DMS79 treated with DMSO at 0.1 percent for 48 hours (cell line): ENCODE results near the gene WDR35.
"Not testable (repeated sequence)": the region's sequence is repeated elsewhere in the genome, so short reads cannot be mapped to it uniquely, and the experiment has no call there.

Experiments
- DNase-seq: peaks from one replicate; lab custom pipeline; 2025; lab: John Stamatoyannopoulos, UW

The WDR35 gene

DNA sequence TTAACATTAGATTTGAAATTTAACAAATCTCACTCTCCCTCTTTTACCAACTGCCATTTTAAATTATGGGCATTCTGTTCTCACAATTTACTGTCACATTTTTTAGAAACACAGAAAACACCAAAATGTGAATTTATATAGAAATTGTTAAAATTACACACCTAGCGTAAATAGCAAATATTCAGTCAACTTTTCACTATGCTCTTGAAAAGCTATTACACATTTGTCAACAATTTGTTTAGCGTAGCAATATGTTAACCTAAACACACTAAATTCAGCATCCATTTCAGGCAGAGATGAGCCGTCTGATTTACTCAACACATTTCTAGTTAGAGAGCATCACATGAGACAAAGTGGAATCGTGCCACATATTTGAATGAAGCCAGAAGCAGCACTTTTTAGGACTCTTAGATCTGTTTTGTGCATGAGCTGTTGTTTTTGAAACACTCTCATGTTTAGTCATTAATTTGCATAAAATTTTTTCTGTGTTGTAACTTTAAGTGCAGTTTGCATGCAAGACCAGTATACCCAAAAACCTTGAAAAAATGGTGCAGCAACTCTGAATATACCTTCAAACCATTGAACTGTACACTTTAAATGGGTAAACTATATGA is 96.3 kb downstream of the WDR35 start:
- no peak for DNase-seq

DNA sequence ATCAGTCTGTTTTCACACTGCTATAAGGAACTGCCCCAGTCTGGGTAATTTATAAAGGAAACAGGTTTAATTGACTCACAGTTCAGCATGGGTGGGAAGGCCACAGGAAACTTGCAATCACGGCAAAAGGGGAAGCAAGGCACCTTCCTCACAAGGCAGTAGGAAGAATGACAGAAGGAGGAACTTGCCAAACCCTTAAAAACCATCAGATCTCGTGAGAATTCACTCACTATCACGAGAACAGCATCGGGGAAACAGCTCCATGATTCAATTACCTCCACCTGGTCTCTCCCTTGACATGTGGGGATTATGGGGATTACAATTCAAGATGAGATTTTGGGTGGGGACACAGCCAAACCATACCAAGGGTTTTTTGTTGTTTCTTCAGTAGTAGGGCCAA is 97.9 kb downstream of the WDR35 start:
- DNase-seq: not testable (repeated sequence)

DNA sequence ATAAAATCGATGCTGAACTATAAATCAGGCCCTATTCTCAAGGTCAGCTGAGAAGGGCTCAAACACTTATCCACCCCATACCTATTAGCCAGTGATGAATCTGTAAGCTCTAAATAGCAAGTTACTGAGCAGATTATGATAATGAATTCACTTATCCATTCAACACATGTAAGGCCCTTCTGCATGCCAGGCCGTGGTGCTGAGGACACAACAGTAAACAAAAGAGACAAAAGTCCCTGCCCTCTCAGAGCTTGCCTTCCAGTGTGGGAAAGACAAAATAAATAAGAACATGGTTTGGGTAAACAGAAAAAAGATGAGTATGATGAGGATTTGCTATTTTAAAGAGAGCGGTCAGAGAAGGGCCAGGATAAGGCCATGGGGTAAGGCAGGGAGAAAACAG is 99.8 kb downstream of the WDR35 start:
- no peak for DNase-seq

DNA sequence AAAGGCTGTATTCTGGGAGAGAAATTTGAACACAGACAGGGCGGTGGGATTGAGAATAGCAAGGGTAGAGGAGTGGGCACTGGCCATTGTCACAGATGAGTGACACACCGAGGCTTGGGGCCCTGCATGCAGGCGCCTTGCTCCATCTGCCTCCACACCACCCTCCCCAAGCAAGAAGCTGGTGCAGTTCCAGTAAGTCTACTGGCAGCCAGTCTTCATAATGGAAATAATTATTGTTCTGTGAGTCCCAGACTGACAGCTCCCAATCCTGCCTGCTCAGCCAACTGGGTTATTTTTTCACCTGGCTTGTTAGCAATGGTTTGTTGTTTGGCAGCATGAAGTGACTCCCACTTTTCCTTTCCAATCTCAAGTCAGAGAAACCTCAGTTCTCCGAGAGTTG is 101.1 kb downstream of the WDR35 start:
- no peak for DNase-seq

DNA sequence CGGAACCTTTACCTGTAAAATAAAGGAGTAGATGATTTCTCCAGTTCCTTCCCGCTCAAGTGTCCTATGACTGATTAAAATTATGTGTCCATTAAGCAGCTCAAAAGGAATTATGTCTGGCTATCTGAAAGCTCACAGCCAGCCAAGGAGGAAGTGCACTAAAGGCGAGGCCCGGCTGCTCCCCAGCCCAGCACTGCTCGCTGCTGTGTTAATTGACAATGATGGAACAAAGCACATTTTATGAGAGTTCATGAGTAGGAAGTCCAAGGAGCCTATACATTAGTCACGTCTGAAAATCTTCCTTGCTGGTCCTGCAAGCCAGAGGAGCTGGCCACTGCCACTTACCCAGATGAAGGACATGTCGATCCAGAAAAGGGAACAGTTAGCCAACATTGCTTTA is 102.4 kb downstream of the WDR35 start:
- DNase-seq: no peak

DNA sequence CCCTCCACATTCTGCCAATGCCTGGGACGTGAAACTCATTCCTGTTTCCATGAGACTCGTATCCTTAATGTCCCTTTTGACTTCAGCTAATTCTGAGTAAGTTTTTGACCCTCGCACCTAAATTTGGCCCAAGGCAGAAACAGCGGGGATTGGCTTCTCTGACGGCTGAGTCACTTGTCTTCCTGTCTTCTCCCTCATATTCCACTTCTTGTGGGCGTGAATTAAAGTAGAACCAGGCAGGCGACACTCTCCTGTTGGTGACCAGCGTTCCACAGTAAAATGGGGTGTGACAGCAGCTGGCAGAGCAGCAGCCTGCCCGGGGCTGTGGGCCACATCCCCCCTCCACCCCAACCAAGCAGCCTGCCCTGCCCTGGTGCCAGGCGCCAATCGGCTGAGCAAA is 103.6 kb downstream of the WDR35 start:
- no peak for DNase-seq

DNA sequence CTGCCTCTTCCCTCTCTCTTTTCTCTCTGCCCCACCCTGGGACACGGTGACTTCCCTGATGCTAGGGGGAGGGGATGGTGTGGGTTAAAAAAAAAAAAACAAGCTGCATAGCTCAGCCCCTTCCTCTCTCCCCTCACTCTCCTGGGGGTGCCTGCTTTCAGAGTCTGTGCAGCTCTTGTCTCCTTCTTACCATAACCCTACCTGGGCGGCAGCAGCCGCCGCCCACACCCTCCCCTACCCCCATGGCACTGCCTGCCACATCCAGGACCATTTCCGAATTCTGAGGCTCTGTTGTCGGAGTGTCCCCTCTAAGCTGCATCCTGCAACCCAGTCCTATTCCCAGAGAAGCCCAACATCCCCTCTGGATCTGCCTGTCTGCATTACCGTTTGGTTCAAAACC is 104.1 kb downstream of the WDR35 start:
- DNase-seq: no peak

DNA sequence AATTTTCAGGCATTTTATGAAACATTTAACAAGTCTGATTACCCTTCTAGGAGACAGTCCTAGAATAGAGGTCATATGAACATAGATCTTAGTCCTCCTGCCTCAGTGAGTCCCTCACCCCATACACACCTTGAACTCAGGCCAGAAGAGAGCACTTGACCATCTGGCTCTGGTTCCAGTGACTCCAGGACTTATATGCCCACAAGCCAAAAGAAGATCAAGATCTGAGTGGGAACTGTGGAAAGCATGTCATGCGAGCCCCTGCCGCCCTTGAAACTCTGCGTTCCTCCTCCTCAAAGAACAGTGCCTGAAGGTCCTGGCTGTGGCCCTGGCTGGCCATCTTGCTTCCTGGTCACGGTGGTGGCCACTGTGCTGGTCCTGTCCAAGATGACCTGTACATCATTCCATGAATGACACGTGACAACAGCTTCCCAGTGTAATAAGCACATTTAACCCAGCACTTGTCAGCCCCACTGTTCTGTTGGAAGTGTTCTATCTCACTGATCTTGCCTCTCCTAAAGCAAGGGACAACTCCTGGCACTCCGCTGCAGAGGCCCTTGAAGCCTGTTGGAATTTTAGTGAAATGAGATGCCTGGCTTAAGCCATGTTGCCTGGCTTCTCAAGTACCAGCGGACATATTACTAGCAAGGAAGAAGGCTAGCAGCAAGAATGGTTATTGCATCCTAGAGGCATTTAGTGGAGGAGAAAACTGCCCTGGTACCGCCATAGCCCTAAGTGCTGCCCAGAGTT is 105.8 kb downstream of the WDR35 start:
- DNase-seq: no peak

DNA sequence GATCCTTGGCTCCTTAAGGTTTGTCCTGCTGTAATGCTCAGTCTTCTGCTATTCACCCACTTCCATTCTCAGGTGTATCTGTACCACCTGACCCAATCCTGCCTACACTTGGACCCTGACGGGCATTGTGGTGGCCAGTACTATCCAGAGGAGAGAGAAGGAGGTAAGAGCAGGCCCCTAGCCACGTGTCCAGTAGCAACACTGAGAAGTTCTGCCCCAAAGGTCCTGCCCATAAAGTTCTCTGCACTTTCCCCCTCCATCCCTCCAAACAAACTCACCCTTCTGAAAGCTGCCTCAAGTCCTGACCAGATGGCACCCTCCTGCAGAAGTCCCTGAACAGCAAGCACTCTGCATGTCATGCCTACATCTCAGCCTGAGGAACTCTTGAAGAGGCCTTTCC is 106.4 kb downstream of the WDR35 start:
- no peak for DNase-seq

DNA sequence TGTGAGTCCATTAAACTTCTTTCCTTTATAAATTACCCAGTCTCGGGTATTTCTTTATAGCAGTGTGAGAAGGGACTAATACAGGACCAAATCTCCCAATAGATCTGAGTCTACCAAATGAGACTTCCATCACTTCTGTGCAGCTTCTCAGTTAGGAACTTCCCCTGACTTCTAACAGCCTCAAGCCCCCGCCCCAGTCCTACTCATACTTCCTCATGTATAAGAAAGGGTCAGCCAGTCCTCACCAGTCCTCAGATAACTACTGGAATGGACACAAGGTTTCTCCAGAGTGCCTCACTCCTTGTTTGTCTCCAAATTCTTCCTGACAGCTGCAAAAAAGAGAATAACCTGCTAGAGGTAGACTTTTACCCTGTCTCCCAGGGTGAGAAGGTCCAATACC is 107.6 kb downstream of the WDR35 start:
- DNase-seq: no peak

DNA sequence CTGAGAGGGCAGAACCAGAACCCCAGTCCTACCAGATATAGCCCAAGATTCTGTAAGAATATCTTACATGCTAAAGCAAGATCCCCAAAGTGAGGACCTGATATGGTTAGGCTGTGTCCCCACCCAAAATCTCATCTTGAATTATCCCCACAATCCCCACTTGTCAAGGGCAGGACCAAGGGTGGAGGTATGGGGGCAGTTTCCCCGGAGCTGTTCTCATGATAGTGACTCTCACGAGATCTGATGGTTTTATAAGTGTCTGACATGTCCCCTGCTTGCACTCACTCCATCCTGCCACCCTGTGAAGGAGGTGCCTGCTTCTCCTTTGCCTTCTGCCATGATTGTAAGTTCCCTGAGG is 108.0 kb downstream of the WDR35 start:
- DNase-seq: no peak

DNA sequence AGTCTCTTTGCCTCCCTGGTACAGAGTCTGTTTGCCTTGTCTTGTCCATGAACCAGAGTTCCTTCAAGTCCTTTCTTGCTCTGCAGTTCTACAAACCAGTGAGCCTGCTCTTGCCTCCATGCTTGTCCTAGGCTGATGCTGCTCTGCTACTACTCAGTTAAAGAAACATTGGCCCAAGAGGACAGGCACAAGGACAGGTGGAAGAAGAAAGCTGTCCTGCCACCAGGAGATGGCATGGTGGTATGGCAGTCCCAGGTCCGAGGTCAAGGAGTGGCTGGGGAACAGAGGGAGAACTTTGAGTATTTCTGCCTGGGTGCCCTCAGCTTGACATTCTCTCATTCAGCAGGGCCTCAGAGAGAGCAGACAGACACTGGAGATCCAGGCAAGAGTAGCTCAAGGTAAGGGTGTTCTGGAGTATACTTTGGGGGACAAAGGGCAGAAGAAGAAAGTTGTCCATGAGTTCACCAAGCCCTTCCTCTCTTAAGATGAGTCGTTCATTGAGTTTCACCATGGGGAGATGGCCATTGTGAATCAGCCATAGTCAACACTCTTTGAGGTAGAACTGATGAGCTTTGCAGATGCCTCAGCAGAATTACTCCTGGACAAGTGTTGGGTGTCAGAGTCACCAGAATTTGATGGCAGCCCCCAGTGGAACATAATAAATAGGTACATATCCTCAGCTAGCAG is 108.5 kb downstream of the WDR35 start:
- DNase-seq: no peak

DNA sequence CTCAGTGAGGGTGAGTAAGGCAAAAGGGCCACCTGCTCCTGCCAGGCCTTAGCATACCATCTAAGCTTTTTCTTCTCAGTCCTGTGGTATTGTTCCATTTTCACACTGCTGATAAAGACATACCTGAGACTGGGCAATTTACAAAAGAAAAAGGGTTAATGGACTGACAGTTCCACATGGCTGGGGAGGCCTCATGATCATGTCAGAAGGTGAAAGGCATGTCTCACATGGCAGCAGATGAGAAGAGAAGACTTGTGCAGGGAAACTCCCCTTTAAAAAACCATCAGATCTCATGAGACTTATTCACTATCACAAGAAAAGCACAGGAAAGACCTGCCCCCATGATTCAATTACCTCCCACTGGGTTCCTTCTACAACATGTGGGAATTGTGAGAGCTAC is 109.7 kb downstream of the WDR35 start:
- not testable (repeated sequence) for DNase-seq

DNA sequence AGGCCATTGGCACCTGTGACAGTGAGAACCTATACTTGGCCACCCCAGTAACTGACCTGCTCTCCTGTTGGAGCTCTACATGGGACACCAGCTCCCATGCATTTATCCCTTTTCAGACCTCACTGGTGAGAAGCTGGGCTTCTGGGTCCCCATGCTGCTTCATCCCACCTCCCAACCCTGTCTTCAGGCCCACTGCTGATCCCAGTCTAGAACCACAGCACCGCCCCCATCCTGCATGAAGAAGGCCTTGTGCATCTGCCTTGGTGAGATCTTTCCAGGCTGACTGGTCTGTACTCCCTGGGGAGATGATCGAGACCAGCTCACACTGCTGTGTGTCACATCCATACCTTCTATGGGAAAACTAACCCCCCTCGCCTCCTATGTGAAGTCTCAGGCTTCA is 110.8 kb downstream of the WDR35 start:
- no peak for DNase-seq

DNA sequence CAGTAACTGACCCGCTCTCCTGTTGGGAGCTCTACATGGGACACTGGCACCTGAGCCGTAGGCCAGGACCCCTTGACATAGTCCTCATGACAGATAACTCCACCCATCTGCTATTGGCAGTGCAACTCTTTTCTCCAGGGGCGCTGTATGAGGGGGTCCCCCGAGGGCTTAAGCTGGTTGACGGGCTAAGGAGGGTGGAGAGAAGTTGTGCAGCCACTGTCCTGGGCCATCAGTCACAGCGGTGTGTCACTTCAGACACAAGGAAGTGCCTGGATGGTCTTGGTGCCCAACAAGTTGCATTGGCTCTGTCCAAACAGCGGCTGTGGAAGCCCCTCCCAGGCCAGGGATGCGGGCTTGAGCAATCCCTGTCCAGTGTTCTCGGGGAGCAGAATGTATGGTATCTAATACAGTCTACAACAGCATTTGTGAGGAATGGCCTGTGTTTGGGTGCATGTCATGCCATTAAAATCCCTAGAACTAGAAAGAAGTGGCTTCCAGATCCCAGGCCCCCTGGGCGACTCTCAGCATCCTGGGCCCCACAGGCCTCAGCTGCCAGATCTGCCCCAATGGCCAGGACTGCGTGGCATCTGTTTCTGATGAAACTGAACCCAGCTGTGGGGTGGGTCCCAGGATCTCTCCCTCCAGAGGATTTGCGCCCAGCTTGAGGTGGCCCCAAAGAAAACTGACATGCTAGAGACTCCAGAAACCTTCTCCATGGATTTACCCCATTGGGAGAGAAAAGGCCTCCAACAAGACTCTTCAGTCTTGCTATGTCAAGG is 111.4 kb downstream of the WDR35 start:
- DNase-seq: no peak

DNA sequence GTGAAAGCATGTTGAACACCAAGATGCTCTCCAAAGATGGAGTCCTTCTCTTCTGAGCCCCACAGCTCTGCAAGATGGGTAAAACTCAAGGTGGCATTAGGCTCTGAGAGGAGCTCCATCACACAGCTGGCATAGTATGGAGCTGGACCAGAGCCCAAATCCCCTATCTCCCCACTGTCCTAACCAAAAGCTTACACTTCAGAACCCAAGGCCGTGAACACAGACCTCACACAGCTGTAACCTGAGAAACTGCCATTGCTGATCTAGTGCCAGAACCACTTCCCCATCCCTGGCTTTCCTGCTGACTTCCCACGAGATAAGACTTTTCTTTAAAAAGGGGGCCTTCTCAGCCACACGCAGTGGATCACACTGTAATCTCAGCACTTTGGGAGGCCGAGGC is 113.2 kb downstream of the WDR35 start:
- peak; percentile 10 for DNase-seq

DNA sequence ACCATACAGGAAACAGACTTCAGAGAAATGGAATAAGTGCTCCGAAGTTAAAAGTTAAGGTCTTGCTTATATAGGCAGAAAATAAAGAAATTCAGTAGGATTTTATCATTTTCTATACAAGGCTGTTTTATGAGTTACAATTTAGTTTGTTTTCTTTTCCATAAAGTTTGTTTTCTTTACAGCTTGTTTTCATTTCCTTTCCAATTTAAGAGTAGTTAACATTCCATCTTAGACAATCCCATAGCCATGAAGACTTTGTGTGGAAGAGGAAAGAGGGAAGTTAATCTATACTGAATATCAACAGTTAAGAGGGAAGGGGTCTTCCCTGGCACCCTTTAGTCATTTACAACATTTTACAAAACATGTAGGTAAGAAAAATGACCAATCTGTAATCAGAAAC is 114.6 kb downstream of the WDR35 start:
- no peak for DNase-seq

DNA sequence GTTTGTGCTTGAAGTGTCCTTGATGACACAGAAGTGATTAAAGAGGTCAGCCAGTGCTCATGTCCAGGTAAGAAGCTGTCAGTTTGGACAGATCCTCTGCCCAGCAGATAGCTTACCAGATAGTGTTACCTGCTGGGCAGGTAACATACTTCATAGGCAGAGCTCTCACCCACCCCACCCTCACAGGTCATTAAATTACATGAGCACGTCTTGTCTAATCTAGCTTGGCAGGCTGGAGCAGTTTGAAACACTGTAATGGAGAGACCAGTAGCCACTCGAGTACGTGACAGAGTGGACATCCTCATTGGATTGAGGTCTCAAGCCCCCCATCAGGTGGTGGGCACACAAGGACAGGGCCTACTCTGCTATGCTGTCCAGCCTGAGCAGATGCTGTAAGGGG is 115.2 kb downstream of the WDR35 start:
- DNase-seq: no peak

DNA sequence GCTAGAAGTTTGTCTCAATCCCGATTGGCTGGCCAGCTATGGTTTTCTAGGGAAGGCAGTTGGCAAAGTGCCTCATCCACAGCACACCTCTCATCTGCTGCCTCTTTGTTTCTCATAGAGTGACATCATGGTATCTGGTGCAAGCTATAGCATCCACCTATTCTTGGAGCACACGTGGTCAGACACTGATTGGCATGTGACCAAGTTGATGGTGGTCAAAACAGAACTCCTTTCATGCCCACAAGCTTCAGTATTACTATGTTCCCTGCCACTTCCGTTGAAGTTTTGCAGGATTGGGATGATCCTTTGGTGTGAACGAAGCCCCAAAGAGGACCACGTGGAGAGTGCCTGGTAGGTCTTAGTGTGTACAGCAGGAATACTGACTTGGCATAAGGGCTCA is 116.9 kb downstream of the WDR35 start:
- no peak for DNase-seq

DNA sequence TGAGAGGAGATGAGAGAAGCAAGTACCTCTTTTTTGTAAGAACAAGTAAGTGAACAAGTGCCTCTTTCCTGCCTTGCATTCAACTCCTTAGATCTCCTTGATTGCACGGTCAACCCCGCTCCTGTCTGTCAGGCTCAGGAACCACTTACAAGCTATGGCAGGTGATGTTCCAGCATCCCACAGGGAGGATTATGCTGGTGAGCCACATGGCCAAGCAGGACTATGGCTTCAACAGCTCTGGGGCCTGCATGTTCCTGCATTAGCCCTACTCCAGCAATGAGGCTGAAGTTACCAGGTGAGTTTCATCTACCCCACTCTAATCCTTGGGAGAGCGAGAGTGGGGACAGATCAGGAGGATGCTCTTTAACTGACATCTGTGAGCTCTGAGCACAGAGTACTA is 117.6 kb downstream of the WDR35 start:
- no peak for DNase-seq

DNA sequence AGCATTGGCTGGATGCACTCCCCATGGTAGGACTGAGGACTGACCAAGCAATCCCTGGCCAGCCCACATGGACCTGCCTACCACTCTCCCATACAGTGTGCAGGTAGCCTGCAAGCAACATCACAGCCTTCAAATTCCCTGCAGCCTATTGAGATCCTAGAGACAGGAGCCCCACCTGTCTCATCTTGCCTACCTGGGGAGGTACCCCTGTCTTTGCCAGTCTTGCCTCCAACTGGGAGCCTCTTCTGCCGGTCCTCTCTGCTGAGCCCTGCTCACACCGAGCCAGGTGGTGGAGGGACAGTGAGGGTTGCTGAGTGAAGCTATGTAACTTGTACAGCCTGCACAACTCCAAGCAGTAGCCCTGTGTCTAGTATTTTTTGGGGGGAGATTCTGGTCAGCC is 118.1 kb downstream of the WDR35 start:
- no peak for DNase-seq

DNA sequence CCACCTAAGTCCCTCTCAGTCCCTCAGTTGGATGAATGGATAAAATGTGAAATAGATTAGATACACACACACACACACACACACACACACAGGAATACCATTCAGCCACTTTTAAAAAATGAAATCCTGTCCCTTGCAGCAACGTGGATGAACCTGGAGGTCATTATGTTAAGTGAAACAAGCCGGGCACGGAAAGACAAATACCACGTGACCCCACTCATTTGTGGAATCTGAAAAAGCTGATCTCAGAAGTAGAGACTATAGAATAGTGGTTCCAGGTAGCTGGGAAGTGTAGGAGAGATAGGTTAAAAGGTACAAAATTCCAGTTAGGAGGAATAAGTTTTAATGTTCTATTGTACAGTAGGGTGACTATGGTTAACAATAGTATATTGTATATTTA is 119.1 kb downstream of the WDR35 start:
- DNase-seq: no peak
